SH-SY5Y (cell line): ENCODE data around the gene SNAPC2.

Experiments
- GATA2 ChIP-seq: IDR thresholded peaks from 2 replicates; pipeline ENCODE4 v1.6.1; 2011; ENCODE audit warnings: mild to moderate bottlenecking, low read depth, low read length
- GATA3 ChIP-seq: IDR thresholded peaks from 2 replicates; pipeline ENCODE4 v1.6.1; 2011; ENCODE audit warnings: low read depth, mild to moderate bottlenecking, low read length, moderate library complexity

Gene SNAPC2

GRCh38 chr19:7970716-7971448, 50.7 kb downstream of the SNAPC2 start:
- TF ChIP-seq GATA2 (no peak), GATA3 (no peak)

- TF ChIP-seq GATA2: no peak
- TF ChIP-seq GATA3: no peak
These were observed 51.7 kb downstream of the SNAPC2 start for GRCh38 chr19:7971553-7972520.
